ENCODE measurements around the gene PLPPR5. TPM values are rescaled to one million over a fixed set of nuclear protein-coding genes. Genes with fewer than 3 reads are reported as not detected.

The PLPPR5 gene
- polyA plus RNA-seq, 1 donor (not counting 4 experiments of a cell fraction or from before 2014, with no cell fraction given) = 0.93 TPM

GRCh38 chr1:98975113-98975512 is 29.5 kb downstream of the PLPPR5 start:
- TF ChIP-seq CTCF (optimal IDR thresholded peaks at IDR 0.05 in 1 of 3, IDR thresholded peaks at IDR 0.05 in 1 of 3, conservative IDR thresholded peaks at IDR 0.05 in 1 of 3; ENCODE audit: extremely low read depth in 1 of 3, insufficient read depth in 2 of 3, low read length in 3 of 3) (no peak), EZH2 (IDR thresholded peaks at IDR 0.05; ENCODE audit: low read length) (no peak)
- no peak overlapping the region for H3K27ac ChIP-seq (ENCODE audit: control insufficient read depth, insufficient read depth, low read length)
- DNase-seq (ENCODE audit: low read depth, low spot score) = no peak

GRCh38 chr1:98969798-98970490 is 34.7 kb downstream of the PLPPR5 start:
- Histone ChIP-seq H3K27me3 (ENCODE audit: control insufficient read depth, extremely low read depth, insufficient read depth, low read length) (no peaks in the 10 kb centered on the region), H3K4me3 (ENCODE audit: control insufficient read depth in 2 of 3, extremely low read depth in 1 of 3, insufficient read depth in 2 of 3, low read depth in 1 of 3, low read length in 3 of 3) (no peak overlapping the region), H3K79me2 (ENCODE audit: control insufficient read depth, insufficient read depth, low read length) (no peaks in the 10 kb centered on the region), H3K4me1 (ENCODE audit: control insufficient read depth, extremely low read depth, insufficient read depth, low read length) (no peaks in the 10 kb centered on the region), H3K4me2 (ENCODE audit: control insufficient read depth, extremely low read depth, insufficient read depth, low read depth, low read length) (no peak overlapping the region), H2AFZ (ENCODE audit: control insufficient read depth, low read length) (no peak overlapping the region), H3K27ac (ENCODE audit: control insufficient read depth, insufficient read depth, low read length) (no peak overlapping the region), H3K9me3 (ENCODE audit: control insufficient read depth, low read depth, low read length) (no peaks in the 10 kb centered on the region), H3K36me3 (ENCODE audit: control insufficient read depth in 2 of 2, extremely low read depth in 1 of 2, insufficient read depth in 2 of 2, low read length in 2 of 2) (no peaks in the 10 kb centered on the region), H3K9ac (ENCODE audit: control insufficient read depth, extremely low read depth, insufficient read depth, low read length) (no peak overlapping the region), H4K20me1 (ENCODE audit: control insufficient read depth, extremely low read depth, insufficient read depth, low read length) (no peaks in the 10 kb centered on the region), H3K9me1 (ENCODE audit: control insufficient read depth, extremely low read depth, insufficient read depth, low read length) (no peaks in the 10 kb centered on the region)
- TF ChIP-seq CTCF (optimal IDR thresholded peaks at IDR 0.05 in 1 of 3, IDR thresholded peaks at IDR 0.05 in 1 of 3, conservative IDR thresholded peaks at IDR 0.05 in 1 of 3; ENCODE audit: extremely low read depth in 1 of 3, insufficient read depth in 2 of 3, low read length in 3 of 3) = no peak
- no peak for TF ChIP-seq EZH2 (IDR thresholded peaks at IDR 0.05; ENCODE audit: low read length)
- dilution Hi-C loops (cut with MboI; ENCODE audit: extremely low pct_ligation_motif_present, low sequenced_read_pairs) = no loop called here
- FAIRE-seq (no peak), DNase-seq (ENCODE audit: low read depth, low spot score) (no peak)

More at GRCh38 chr1:98975113-98975512, 29.5 kb downstream of the PLPPR5 start:
- no peaks in the 10 kb centered on the region for H3K9me3 ChIP-seq (ENCODE audit: control insufficient read depth, low read depth, low read length)
- no peaks in the 10 kb centered on the region for H3K4me1 ChIP-seq (ENCODE audit: control insufficient read depth, extremely low read depth, insufficient read depth, low read length)
- no peaks in the 10 kb centered on the region for H4K20me1 ChIP-seq (ENCODE audit: control insufficient read depth, extremely low read depth, insufficient read depth, low read length)
- H3K9me1 ChIP-seq (ENCODE audit: control insufficient read depth, extremely low read depth, insufficient read depth, low read length) = no peaks in the 10 kb centered on the region
- H3K4me2 ChIP-seq (ENCODE audit: control insufficient read depth, extremely low read depth, insufficient read depth, low read depth, low read length) = no peak overlapping the region
- FAIRE-seq = no peak
- no peak overlapping the region for H3K4me3 ChIP-seq (ENCODE audit: control insufficient read depth in 2 of 3, extremely low read depth in 1 of 3, insufficient read depth in 2 of 3, low read depth in 1 of 3, low read length in 3 of 3)
- no peak overlapping the region for H3K9ac ChIP-seq (ENCODE audit: control insufficient read depth, extremely low read depth, insufficient read depth, low read length)
- no peaks in the 10 kb centered on the region for H3K79me2 ChIP-seq (ENCODE audit: control insufficient read depth, insufficient read depth, low read length)
- dilution Hi-C loops (cut with MboI; ENCODE audit: extremely low pct_ligation_motif_present, low sequenced_read_pairs) = no loop called here
- no peaks in the 10 kb centered on the region for H3K36me3 ChIP-seq (ENCODE audit: control insufficient read depth in 2 of 2, extremely low read depth in 1 of 2, insufficient read depth in 2 of 2, low read length in 2 of 2)
- no peaks in the 10 kb centered on the region for H3K27me3 ChIP-seq (ENCODE audit: control insufficient read depth, extremely low read depth, insufficient read depth, low read length)
- H2AFZ ChIP-seq (ENCODE audit: control insufficient read depth, low read length) = no peak overlapping the region
